ENCODE data around the gene MMP25.
A peak's percentile ranks its signal among the peaks of the same experiment; 100 is the strongest.

The MMP25 gene

GRCh38 chr16:3097266-3097665 lies 50.9 kb downstream of the MMP25 start:
- DNase-seq, result no peak

- no peak for DNase-seq
These were observed 52.4 kb downstream of the MMP25 start, which contains the start of gene ZSCAN10 for GRCh38 chr16:3098459-3099394. ZSCAN10 (minus strand) TSS chr16:3099294; CDS start chr16:3092937, 6,357 bp downstream.

GRCh38 chr16:3099395-3099731 lies 53.0 kb downstream of the MMP25 start:
- DNase-seq, result no peak

- DNase-seq, result peak; percentile 64
These were observed 53.6 kb downstream of the MMP25 start for GRCh38 chr16:3099732-3100499.

GRCh38 chr16:3101018-3101840 lies 54.9 kb downstream of the MMP25 start:
- DNase-seq, result no peak

- no peak for DNase-seq
These were observed 55.6 kb downstream of the MMP25 start for GRCh38 chr16:3101841-3102470.

- peak; percentile 85 for DNase-seq
These were observed 60.0 kb downstream of the MMP25 start for GRCh38 chr16:3106205-3106928.

Data from NCI-H1105 (cell line).